AG09309 (cell line): ENCODE measurements around the gene POM121C.
"Not testable (repeated sequence)": the region's sequence is repeated elsewhere in the genome, so short reads cannot be mapped to it uniquely, and the experiment has no call there.

ENCODE experiments used
- DNase-seq: peaks from one replicate; pipeline ENCODE4 v3.0.0-alpha.2; 2010; ENCODE audit warnings: low read depth
- H3K4me3 ChIP-seq: 2 replicates; pipeline ENCODE4 v1.5.1; 2011; ENCODE audit warnings: mild to moderate bottlenecking, low read depth, low read length, moderate library complexity; ENCODE audit not compliant: control insufficient read depth
- TF ChIP-seq, protein P1 (sequence below): IDR thresholded peaks from 2 replicates; pipeline ENCODE4 v1.5.1; 2011; ENCODE audit warnings: mild to moderate bottlenecking, low read depth, low read length, inconsistent platforms; ENCODE audit not compliant: insufficient read depth, control insufficient read depth; ENCODE audit errors: missing control alignments

The POM121C gene

DNA sequence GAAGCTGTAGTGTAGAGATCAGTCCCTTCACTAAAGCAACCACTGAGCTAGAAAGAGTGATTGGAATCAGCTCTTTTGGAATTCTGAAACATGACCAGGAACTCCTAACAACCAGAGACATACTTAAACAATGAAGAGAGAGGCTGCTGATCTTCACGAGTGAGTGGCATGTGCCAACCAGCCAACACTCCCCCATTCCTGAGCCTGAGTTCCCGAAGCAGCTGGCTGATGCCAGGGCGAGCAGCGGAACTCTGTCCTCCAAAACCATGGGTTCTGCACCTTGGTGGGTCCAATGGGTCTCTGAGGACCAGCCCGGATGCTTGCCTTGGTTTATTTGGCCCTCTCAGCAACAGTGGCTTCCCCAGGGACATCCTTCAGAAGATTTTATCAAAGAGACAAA is 25.6 kb downstream of the POM121C start:
- H3K4me3 ChIP-seq, DNase-seq: not testable (repeated sequence)

DNA sequence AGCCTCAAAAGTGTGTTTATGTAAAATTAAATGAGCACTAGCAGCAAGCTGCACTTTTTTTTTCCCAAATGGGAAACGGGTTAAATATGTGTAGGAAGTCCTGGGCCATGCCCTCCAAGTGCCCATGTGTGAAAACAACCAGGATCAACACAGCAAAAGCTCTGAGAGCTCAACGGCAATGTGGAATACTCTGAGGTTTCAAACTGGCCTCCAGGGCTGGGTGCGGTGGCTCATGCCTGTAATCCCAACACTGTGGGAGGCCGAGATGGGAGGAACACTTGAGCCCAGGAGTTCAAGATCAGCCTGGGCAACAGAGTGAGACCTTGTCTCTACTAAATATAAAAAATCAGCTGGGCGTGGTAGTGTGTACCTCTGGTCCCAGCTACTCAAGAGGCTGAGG is 28.1 kb downstream of the POM121C start:
- DNase-seq = not testable (repeated sequence)

DNA sequence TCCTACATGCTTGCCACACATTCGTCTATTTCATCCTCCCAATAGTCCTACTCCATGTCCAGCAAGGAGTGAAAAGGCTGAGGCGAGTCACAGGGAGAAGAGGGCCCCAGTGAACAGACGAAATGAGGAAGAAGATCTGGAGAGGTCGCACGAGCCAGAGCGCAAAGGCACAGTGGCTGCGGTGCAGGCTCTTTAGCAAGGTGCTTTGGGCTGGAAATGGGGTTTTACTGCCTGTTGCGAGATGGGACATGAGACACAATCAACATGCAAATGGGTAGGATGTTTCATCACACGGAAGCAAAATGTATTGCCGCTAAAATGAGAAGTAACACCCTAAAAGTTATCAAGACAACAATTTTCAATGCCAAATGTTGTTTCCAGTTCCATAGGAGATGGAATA is 29.7 kb downstream of the POM121C start:
- H3K4me3 ChIP-seq = not testable (repeated sequence)

More for the DNA sequence above, 28.1 kb downstream of the POM121C start:
- H3K4me3 ChIP-seq = not testable (repeated sequence)

DNA sequence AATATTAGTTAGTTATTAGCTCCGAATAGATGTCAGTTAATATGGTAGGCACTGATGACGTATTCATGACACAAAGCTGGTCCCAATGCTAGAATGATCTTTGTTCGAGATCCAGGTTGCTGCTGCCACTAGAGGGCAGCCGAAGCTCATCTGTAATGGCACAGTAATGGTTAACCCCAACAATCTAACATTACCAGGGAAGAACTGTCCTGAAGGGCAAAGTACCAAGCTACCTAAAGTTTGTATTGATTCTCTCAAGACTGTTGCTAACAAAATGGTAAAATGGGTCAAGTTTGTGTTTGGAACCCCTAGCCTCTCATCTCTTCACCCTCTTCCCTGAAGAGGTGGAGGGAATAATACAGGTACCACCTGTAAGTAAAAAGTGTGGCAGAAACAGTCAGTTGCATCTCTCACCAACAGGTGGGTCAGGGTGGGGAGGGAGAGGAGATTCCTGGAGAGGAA is 33.6 kb downstream of the POM121C start:
- H3K4me3 ChIP-seq, DNase-seq: not testable (repeated sequence)
- TF ChIP-seq, protein P1, sequence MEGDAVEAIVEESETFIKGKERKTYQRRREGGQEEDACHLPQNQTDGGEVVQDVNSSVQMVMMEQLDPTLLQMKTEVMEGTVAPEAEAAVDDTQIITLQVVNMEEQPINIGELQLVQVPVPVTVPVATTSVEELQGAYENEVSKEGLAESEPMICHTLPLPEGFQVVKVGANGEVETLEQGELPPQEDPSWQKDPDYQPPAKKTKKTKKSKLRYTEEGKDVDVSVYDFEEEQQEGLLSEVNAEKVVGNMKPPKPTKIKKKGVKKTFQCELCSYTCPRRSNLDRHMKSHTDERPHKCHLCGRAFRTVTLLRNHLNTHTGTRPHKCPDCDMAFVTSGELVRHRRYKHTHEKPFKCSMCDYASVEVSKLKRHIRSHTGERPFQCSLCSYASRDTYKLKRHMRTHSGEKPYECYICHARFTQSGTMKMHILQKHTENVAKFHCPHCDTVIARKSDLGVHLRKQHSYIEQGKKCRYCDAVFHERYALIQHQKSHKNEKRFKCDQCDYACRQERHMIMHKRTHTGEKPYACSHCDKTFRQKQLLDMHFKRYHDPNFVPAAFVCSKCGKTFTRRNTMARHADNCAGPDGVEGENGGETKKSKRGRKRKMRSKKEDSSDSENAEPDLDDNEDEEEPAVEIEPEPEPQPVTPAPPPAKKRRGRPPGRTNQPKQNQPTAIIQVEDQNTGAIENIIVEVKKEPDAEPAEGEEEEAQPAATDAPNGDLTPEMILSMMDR = peak; percentile 26

More for the DNA sequence above, 29.7 kb downstream of the POM121C start:
- not testable (repeated sequence) for DNase-seq

DNA sequence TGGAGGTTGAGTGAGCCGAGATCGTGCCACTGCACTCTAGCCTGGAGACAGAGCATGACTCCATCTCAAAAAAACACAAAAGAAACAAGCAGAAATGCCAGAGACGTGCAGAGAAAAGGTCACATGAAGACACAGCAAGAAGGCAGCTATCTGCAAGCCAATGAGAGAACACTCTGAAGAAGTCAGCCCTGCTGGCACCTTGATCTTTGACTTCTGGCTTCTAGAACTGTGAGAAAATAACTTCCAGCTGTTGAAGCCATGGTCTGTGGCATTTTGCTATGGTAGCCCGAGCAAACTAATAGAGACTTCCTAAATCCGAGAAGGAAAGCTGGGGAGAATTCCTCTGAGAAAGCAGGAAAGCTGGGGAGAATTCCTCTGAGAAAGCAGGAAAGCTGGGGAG is 36.2 kb downstream of the POM121C start:
- DNase-seq, H3K4me3 ChIP-seq: not testable (repeated sequence)

DNA sequence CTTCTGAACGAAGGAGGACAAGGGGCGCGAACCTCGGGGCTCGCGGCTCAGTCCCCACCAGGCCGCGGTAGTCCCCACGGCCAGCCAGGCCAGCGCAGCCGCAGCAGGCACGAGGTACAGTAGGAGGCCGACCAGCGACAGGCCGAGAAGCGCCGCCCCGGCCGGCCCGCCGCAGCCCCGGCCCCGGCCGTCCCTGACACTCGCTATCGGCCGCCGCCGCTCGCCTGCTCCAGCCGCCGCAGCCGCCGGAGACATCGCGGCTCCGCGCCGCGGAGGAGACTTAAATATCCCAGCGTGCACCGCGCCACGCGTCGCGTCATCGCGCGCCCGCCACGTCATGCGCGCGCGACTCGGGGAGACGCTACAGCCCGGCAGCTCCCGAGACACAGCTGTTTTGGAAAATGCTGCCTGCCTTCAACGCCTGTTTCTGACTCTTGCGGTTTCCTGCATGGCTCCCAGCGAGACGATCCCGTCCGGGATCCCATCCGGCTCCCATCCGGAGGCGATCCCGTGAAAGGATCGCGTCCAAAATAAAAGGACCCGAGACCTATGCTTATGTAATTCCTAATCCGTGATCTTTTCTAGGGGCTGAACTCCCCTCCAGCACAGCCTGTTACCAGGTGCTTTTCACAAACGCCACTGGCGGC is 43.5 kb downstream of the POM121C start:
- DNase-seq = not testable (repeated sequence)
- peak overlapping the region; percentile 51 for H3K4me3 ChIP-seq

DNA sequence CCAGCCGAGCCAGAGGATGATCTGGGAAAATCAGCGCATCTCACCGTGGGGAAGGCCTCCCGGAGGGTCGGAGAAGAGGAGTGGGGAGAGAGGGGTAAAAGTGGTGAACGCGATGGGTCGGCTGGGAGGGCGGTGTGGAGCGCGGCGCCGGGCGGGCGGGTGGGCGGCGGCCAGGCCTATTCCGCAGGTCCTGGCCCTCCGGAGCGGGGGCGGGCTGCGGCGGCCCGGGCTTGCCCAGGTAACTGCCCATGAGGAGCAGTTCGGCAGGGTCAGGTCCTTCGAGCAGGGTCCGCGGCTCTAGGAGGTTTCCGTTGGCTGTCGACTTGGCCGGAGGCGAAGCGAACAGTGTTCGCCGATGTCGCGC is 44.0 kb downstream of the POM121C start:
- not testable (repeated sequence) for DNase-seq
- peak overlapping the region; percentile 28 for H3K4me3 ChIP-seq

DNA sequence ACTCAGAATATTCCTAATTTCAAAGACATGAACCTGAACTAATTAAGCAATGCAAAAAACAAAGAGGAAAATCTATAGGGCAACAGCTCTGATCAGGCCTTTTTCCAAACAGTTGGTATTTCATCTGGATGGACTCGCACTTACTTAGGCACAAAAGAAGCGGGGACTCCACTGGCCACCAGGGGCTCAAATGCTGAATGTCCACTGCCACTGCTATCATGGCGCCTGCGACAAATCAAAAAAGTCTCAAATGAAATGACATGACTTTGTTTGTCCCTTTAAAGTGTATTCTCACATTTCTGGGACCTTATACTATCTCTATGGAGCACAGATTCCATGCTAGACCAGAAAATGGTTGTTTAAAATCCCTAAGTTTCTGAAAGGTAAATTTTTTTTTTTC is 47.1 kb downstream of the POM121C start:
- TF ChIP-seq, protein P1 = peak; percentile 3
- not testable (repeated sequence) for DNase-seq, H3K4me3 ChIP-seq

DNA sequence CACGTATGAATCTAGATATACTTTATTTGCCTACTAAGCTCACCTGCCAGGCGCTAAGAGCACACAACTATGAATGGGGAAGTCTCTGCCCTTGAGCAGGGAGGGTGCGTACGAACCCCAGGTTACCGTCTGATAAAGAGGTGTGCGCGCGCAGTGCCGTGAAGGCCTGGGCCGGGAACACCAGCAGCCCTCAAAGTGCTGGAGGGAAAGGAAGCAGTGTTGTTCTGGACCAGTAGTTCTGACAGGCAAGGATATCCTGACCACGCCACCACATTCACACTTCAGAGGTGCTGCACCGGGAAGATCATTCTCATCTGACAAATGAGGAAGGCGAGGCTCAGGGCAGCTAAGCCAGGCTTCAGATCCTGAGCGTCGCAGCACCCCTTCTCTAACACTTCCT is 62.6 kb downstream of the POM121C start:
- DNase-seq, H3K4me3 ChIP-seq: not testable (repeated sequence)

DNA sequence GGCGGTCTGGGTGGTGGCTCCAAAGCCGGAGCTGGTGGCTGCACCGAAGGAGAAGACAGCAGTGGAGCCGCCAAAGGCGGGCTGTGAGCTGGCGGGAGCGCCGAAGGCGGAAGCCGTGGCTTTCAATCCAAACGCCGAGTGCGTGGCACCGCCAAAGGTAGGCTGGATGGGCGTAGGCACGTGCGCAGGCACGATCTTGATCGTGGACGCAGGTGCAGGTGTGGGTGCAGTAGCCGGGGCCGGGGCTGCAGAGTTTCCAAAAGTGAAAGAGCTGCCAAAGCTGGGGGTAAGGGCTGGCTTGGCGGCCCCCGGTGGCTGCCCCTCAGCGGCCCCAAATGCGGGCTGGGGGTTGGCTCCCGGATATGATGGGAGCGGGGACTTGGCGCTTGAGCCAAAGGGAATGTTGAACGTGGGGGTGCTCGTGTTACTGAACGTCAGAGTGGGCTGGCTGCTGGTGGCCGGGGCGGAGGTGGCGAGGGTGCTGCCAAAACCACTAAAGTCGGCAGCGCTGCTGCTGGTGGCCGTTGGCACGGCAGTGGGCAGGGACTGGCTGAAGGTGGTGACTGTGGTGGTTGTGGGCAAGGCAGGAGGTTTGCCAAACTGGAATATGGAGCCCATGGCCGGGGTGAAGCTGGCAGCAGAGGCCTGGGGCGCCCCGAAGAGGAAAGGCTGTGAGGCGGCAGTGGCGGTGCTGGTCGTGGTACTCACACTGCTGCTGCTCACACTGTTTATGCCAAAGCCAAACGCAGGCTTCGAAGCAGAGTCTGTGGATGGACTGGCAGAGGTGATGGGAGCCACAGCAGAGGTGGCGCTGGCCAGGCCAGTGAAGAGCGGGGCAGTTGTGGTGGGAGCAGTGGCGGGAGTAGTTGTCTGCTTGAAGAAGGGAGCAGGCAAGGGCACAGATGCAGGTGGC is 64.0 kb downstream of the POM121C start:
- DNase-seq, H3K4me3 ChIP-seq: not testable (repeated sequence)

DNA sequence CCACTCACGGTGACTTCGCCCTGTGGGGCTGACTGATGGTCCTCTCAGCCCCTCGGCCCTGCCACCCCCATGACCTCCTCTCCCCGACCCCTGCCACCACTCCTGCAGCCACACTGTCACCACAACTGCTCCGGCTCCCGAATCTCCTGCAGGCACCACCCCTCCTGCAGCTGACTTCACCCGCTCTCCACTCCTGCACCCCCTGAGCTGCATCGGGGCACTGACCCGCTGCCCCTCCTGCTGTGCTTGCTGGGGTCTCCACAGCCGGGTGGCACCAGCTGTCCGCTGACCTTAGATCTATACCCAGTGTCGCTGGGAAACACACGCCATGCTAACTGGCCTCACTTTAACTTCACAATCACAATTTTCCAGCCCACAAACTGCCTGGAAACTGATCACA is 65.9 kb downstream of the POM121C start:
- H3K4me3 ChIP-seq, DNase-seq: not testable (repeated sequence)

DNA sequence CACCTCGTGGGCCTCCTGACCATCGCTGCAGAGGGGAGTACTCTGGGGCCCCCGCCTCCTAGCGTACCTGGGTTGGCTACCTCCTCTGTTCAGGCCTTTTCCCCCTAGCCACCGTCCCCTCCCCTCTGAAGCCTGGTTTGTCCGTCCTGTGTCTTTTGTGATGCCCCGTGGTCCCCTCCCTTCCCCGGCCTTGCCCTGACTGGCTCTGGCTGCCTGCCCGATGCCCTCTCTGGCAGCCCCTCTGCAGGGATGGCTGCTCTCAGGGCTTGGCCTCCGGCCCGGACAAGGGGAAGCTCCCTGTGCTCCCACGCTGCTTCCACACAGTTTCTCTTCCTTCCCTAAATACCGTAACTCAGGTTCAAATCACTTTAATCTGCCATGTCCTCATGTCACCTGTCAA is 66.4 kb downstream of the POM121C start:
- DNase-seq = not testable (repeated sequence)

DNA sequence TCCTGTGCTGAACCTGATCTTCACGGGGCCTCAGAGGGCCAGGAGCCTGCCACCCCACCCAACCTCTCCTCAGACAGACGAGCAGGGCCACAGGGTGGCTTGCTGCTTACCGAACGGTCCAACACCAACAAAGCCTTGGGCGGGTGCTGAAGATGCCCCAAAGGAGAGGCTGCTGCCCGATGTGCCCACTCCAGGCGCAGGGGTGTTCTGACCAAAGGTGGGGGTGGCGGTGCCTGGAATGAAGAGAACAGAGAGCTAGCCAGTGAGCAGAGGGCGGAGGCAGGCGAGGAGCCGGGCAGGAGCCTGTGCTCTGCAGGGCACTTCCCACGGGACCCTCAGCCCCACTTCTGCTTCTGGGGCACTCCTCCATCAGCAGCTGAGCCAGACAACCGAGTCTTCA is 66.9 kb downstream of the POM121C start:
- not testable (repeated sequence) for H3K4me3 ChIP-seq, DNase-seq

More for the DNA sequence above, 66.4 kb downstream of the POM121C start:
- H3K4me3 ChIP-seq = not testable (repeated sequence)

DNA sequence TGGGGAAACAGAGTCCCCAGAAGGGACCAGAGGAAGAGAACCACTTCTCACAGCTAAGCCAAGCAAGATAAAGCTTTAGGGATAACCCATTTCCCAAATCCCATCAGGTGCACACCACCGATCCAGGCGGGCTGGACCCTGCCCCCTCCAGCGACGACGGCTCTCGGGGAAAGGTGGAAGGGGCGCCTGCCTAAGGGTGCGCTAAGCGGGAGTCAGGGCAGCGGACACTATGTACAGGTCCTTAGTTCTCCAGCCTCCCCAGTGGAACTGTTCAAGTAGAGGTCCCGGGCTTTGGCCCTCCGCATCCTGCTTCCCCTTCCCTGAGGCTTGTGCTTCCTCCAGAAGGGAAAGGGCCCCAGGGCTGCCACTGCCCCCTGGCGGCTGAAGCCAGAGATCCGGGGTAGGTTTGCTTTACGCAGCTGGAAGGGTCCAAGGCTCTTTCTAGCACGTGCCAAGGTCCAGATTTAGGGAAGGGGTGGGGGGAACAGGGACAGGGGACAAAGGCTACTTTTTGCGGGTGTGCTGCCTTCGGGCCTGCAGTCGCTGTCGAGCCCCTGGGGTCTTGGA is 67.7 kb downstream of the POM121C start:
- not testable (repeated sequence) for DNase-seq, H3K4me3 ChIP-seq

DNA sequence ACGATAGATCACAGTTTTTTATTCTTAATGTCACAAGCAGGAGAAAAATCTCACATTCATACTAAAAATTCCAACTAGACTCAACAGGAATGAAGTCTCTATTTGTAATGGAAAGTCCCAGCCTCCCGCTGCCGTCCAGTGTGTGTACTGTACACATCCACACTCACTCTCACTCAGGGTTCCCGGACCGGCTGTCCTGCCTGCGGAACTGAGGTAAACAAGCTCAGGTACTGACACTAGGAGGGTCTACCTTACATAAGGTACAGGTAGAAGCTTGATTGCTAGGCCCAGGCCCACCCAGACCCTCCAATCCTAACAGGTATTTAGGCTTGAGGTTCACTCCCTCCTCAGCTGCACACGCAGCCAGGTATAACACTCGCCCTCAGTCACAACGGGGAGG is 69.3 kb downstream of the POM121C start:
- DNase-seq = not testable (repeated sequence)

DNA sequence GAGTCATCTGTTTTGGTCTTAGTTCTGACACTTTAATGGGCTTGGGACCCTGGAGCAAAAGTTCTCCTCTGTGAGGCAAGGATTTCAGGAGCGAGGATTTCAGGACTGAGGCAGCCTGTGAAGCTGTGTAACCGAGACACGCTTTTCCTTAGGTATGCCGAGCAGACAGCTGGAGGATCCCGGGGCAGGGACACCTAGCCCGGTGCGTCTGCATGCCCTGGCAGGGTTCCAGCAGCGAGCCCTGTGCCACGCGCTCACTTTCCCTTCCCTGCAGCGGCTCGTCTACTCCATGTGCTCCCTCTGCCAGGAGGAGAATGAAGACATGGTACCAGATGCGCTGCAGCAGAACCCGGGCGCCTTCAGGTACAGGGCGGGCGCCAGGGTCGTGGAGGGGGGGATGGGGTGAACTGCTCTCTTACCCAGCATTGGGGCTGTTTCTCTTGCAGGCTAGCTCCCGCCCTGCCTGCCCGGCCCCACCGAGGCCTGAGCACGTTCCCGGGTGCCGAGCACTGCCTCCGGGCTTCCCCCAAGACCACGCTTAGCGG is 70.2 kb downstream of the POM121C start:
- not testable (repeated sequence) for DNase-seq

More for the DNA sequence above, 69.3 kb downstream of the POM121C start:
- H3K4me3 ChIP-seq = not testable (repeated sequence)

More for the DNA sequence above, 70.2 kb downstream of the POM121C start:
- not testable (repeated sequence) for H3K4me3 ChIP-seq
